HepG2 (cell line): Measurements from ENCODE around the gene CCDC126. TPM values are rescaled to one million over a fixed set of nuclear protein-coding genes. Genes with fewer than 3 reads are reported as not detected.

Source experiments
- ATAC-seq: fragments of 200-7000 bp; cut with Tn5 transposase; 3 replicates; pipeline ENCODE4 v1.9.1; 2020; ENCODE audit warnings: mild to moderate bottlenecking, moderate library complexity
- BruUV-seq: library from RNA; stranded (reverse); fragments of 400-500 nt; replicated peaks from 2 replicates; lab custom pipeline; 2021; lab: Mats Ljungman, UMichigan
- CTCF ChIA-PET: fragments of 300-600 bp; formaldehyde crosslinking; extraction: SDS; loops from one replicate; lab custom pipeline; 2021; ENCODE audit warnings: low total read pairs, inconsistent platforms, low intra/inter-chr PET ratio; lab: Yijun Ruan, JAX
- POLR2A ChIA-PET: fragments of 350-600 bp; sonication (Branson Sonifier 250); formaldehyde crosslinking; loops from one replicate; lab custom pipeline; 2020; ENCODE audit warnings: antibody characterized with exemption, inconsistent platforms; lab: Yijun Ruan, JAX
- DNase-seq: peaks from one replicate; pipeline ENCODE4 v3.0.0-alpha.2; 2015; ENCODE audit warnings: low spot score
- FAIRE-seq: peaks from 3 replicates; lab custom pipeline; 2011; peaks lifted over from hg19 to GRCh38; lab: Jason Lieb, UNC
- H2AFZ ChIP-seq: one replicate; pipeline ENCODE4 v1.6.1; 2011; ENCODE audit warnings: low read length, inconsistent platforms
- H3K27ac ChIP-seq: fragments of 300-600 bp; 3 replicates; pipeline ENCODE4 v1.8.0; 2011; ENCODE audit warnings: mixed run types, mild to moderate bottlenecking, mixed read lengths, low read length, inconsistent platforms; ENCODE audit not compliant: insufficient read depth; ENCODE audit errors: extremely low read length
- H3K27me3 ChIP-seq, 2 experiments: fragments of 200-600 bp in 1 of 2; 2 replicates in 1 of 2; 3 replicates in 1 of 2; pipeline versions ENCODE4 v1.6.0 to v1.8.0; 2011; ENCODE audit warnings: low read length in 2 of 2, mild to moderate bottlenecking in 2 of 2, moderate library complexity in 2 of 2, inconsistent platforms in 1 of 2; ENCODE audit not compliant: insufficient read depth in 2 of 2, control insufficient read depth in 1 of 2
- H3K36me3 ChIP-seq, 2 experiments: fragments of 200-600 bp in 1 of 2; replicated peaks in 1 of 2; 2 replicates in 1 of 2; 3 replicates in 1 of 2; pipeline versions ENCODE4 v1.5.1 to v1.8.0; 2011; ENCODE audit warnings: low read length in 2 of 2, inconsistent platforms in 1 of 2; ENCODE audit not compliant: insufficient read depth in 2 of 2, control insufficient read depth in 1 of 2
- H3K4me1 ChIP-seq: 2 replicates; pipeline ENCODE4 v1.5.1; 2012; ENCODE audit warnings: low read length, inconsistent platforms; ENCODE audit not compliant: insufficient read depth
- H3K4me2 ChIP-seq: 2 replicates; pipeline ENCODE4 v1.6.0; 2011; ENCODE audit warnings: low read depth, low read length, inconsistent platforms
- H3K4me3 ChIP-seq, 3 experiments: fragments of 200-600 bp in 1 of 3; sonication (generic), shearing (Covaris generic) in 1 of 3; replicated peaks in 1 of 3; 2 replicates each; pipeline ENCODE4 v1.5.1; 2011 to 2016; ENCODE audit warnings: low read length in 3 of 3, inconsistent platforms in 2 of 3, low read depth in 2 of 3, mild to moderate bottlenecking in 2 of 3, control low read depth in 1 of 3, mixed read lengths in 1 of 3; ENCODE audit not compliant: insufficient read depth in 1 of 3
- H3K79me2 ChIP-seq: one replicate; pipeline ENCODE4 v1.6.1; 2011; ENCODE audit warnings: low read length, inconsistent platforms; ENCODE audit not compliant: insufficient read depth
- H3K9ac ChIP-seq: 2 replicates; pipeline ENCODE4 v1.6.0; 2011; ENCODE audit warnings: mild to moderate bottlenecking, low read depth, low read length, inconsistent platforms; ENCODE audit not compliant: insufficient read depth
- H3K9me3 ChIP-seq: 2 replicates; pipeline ENCODE4 v1.5.1; 2012; ENCODE audit warnings: mild to moderate bottlenecking, low read length
- H4K20me1 ChIP-seq: 2 replicates; pipeline ENCODE4 v1.6.0; 2011; ENCODE audit warnings: inconsistent platforms, mild to moderate bottlenecking, low read length, moderate library complexity; ENCODE audit not compliant: insufficient read depth
- CBX2 ChIP-seq, 2 experiments: fragments of 200-600 bp in 1 of 2; sonication (generic); formaldehyde crosslinking in 1 of 2; IDR thresholded peaks; 2 replicates each; pipeline versions ENCODE4 v1.7.0 to v1.8.1; 2018 to 2022; ENCODE audit warnings: low read depth in 2 of 2, low read length in 1 of 2, mild to moderate bottlenecking in 1 of 2, missing genetic modification reagents in 1 of 2
- ELF4 ChIP-seq: sonication (generic); formaldehyde crosslinking; IDR thresholded peaks from 2 replicates; pipeline ENCODE4 v1.5.0; 2020; ENCODE audit warnings: missing genetic modification reagents, mild to moderate bottlenecking, moderate library complexity, borderline replicate concordance
- GTF2F1 ChIP-seq: fragments of 150-350 bp; IDR thresholded peaks from 2 replicates; pipeline ENCODE4 v1.6.1; 2014; ENCODE audit warnings: low read length
- HNRNPK ChIP-seq: fragments of 200-400 bp; formaldehyde crosslinking; IDR thresholded peaks from 2 replicates; pipeline ENCODE4 v1.6.1; 2018; ENCODE audit warnings: low read length, low read depth, moderate library complexity, mild to moderate bottlenecking; ENCODE audit not compliant: poor library complexity, severe bottlenecking
- ISL2 ChIP-seq: sonication (generic); formaldehyde crosslinking; IDR thresholded peaks from 2 replicates; pipeline ENCODE4 v1.5.0; 2020; ENCODE audit warnings: missing genetic modification reagents
- NR2F2 ChIP-seq: IDR thresholded peaks from 2 replicates; pipeline ENCODE4 v1.6.1; 2012; ENCODE audit warnings: low read depth, inconsistent platforms, borderline replicate concordance
- SPEN ChIP-seq: sonication (generic); formaldehyde crosslinking; IDR thresholded peaks from 2 replicates; pipeline ENCODE4 v1.5.1; 2020; ENCODE audit warnings: low read depth, mild to moderate bottlenecking, missing genetic modification reagents
- SUZ12 ChIP-seq: fragments of 150-350 bp; IDR thresholded peaks from 2 replicates; pipeline ENCODE4 v1.6.1; 2014; ENCODE audit warnings: low read depth, low read length
- TBP ChIP-seq: sonication (generic); formaldehyde crosslinking; IDR thresholded peaks from 2 replicates; pipeline ENCODE4 v1.5.0; 2020; ENCODE audit warnings: missing genetic modification reagents
- WGBS: methylation state at CpG from one replicate; pipeline ENCODE4 v1.1.6; 2017; ENCODE audit warnings: low lambda C conversion rate; 5-methylcytosine and 5-hydroxymethylcytosine counted together
- in situ Hi-C: cut with HindIII; loops from 2 replicates; pipeline ENCODE4 v1.10.0; 2017; ENCODE audit warnings: low pct_unique_long_range_greater_than_20kb; ENCODE audit not compliant: extremely low pct_ligation_motif_present
- intact Hi-C: fragments of 100-400 bp; cut with micrococcal nuclease; formaldehyde crosslinking; loops from one replicate; pipeline ENCODE4 v1.10.0; 2022; ENCODE audit not compliant: unreplicated experiment
- polyA plus RNA-seq, 8 experiments: library from polyadenylated mRNA; depleted of rRNA in 3 of 8; stranded (reverse) in 7 of 8; unstranded in 1 of 8; fragments of >200 nt; fragmentation: Illumina TruSeq in 4 of 8; extraction: Trizol in 4 of 8; gene quantifications; 2 replicates each; pipeline versions ENCODE4 v1.2.1 to v1.2.3, GENCODE V29; 2011 to 2016; ENCODE audit warnings: low read depth in 4 of 8, missing spikeins in 1 of 8, mixed read lengths in 1 of 8; ENCODE audit not compliant: insufficient read depth in 1 of 8
- total RNA-seq, 5 experiments: library from RNA; depleted of rRNA; stranded (reverse); fragments of >200 nt; fragmentation: Illumina TruSeq; extraction: Trizol; gene quantifications; 2 replicates each; pipeline ENCODE4 v1.2.3, GENCODE V29; 2016; ENCODE audit warnings: low read depth in 1 of 5
- TF ChIP-seq, protein P1 (sequence below): sonication (generic); formaldehyde crosslinking; IDR thresholded peaks from 2 replicates; pipeline ENCODE4 v1.5.0; 2020; ENCODE audit warnings: mild to moderate bottlenecking, missing genetic modification reagents, borderline replicate concordance
- TF ChIP-seq, protein P2 (sequence below): sonication (generic); formaldehyde crosslinking; IDR thresholded peaks from 2 replicates; pipeline ENCODE4 v1.4.0; 2020; ENCODE audit warnings: missing genetic modification reagents
- TF ChIP-seq, protein P3 (sequence below): IDR thresholded peaks from 2 replicates; pipeline ENCODE4 v1.6.1; 2016; ENCODE audit warnings: low read depth, borderline replicate concordance
- TF ChIP-seq, protein P4 (sequence below): sonication (generic); formaldehyde crosslinking; IDR thresholded peaks from 2 replicates; pipeline ENCODE4 v1.5.1; 2020; ENCODE audit warnings: mild to moderate bottlenecking, moderate library complexity, missing genetic modification reagents
- TF ChIP-seq, protein P5 (sequence below): IDR thresholded peaks from 2 replicates; pipeline ENCODE4 v1.6.1; 2012; ENCODE audit warnings: low read length, improper control_type of control experiment

Gene CCDC126
- total and polyA plus RNA-seq, 2 of the 13 experiments (the other 11 are each of a cell fraction or from before 2014, with no cell fraction given): 3.5 to 9.3 TPM

DNA sequence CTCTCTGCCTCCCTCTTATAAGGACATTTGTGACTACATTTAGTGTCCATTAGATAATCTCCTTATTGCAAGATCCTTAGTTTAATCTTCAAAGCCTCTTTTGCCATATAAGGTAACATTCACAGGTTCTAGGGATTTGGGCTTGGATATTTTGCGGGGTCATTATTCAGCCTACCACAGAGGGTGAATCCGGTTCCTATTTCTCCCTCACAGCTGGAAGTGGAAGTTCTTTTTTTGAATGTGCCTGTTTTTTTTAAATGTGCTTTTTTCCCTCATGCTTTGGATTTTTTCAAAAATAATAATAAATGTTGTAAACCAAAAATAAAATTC is 65.8 kb downstream of the CCDC126 start:
- Histone ChIP-seq H4K20me1 (no peaks in the 10 kb centered on the region), H3K27ac (no peak overlapping the region), H3K79me2 (no peaks in the 10 kb centered on the region), H3K27me3 (no peaks in the 10 kb centered on the region), H3K4me3 (no peak overlapping the region), H3K9ac (no peak overlapping the region), H3K4me1 (no peaks in the 10 kb centered on the region), H3K4me2 (no peak overlapping the region), H2AFZ (no peak overlapping the region), H3K9me3 (no peaks in the 10 kb centered on the region; the same call in 1 of the 2 replicates), H3K36me3 (no peaks in the 10 kb centered on the region)
- in situ Hi-C loops: no loop called here
- FAIRE-seq: no peak
- POLR2A ChIA-PET: no interaction called here
- CTCF ChIA-PET: no interaction called here
- DNase-seq: no peak
- intact Hi-C loops: no loop called here
- ATAC-seq: no peak
- no TSS peak for BruUV-seq
- 27% methylated on average over 2 of the region's 2 CpGs for WGBS
- TF ChIP-seq, protein P1, sequence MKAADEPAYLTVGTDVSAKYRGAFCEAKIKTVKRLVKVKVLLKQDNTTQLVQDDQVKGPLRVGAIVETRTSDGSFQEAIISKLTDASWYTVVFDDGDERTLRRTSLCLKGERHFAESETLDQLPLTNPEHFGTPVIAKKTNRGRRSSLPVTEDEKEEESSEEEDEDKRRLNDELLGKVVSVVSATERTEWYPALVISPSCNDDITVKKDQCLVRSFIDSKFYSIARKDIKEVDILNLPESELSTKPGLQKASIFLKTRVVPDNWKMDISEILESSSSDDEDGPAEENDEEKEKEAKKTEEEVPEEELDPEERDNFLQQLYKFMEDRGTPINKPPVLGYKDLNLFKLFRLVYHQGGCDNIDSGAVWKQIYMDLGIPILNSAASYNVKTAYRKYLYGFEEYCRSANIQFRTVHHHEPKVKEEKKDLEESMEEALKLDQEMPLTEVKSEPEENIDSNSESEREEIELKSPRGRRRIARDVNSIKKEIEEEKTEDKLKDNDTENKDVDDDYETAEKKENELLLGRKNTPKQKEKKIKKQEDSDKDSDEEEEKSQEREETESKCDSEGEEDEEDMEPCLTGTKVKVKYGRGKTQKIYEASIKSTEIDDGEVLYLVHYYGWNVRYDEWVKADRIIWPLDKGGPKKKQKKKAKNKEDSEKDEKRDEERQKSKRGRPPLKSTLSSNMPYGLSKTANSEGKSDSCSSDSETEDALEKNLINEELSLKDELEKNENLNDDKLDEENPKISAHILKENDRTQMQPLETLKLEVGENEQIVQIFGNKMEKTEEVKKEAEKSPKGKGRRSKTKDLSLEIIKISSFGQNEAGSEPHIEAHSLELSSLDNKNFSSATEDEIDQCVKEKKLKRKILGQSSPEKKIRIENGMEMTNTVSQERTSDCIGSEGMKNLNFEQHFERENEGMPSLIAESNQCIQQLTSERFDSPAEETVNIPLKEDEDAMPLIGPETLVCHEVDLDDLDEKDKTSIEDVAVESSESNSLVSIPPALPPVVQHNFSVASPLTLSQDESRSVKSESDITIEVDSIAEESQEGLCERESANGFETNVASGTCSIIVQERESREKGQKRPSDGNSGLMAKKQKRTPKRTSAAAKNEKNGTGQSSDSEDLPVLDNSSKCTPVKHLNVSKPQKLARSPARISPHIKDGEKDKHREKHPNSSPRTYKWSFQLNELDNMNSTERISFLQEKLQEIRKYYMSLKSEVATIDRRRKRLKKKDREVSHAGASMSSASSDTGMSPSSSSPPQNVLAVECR (CRISPR knock-in tag): no peak
- no peak for TF ChIP-seq CBX2 (IDR thresholded peaks at IDR 0.05; ENCODE audit: low read depth, low read length)
- TF ChIP-seq CBX2 (CRISPR knock-in tag; IDR thresholded peaks at IDR 0.05; ENCODE audit: low read depth): no peak
- TF ChIP-seq SUZ12: no peak
- no peak for TF ChIP-seq SPEN (CRISPR knock-in tag)
- no peak for TF ChIP-seq NR2F2
- TF ChIP-seq, protein P2, sequence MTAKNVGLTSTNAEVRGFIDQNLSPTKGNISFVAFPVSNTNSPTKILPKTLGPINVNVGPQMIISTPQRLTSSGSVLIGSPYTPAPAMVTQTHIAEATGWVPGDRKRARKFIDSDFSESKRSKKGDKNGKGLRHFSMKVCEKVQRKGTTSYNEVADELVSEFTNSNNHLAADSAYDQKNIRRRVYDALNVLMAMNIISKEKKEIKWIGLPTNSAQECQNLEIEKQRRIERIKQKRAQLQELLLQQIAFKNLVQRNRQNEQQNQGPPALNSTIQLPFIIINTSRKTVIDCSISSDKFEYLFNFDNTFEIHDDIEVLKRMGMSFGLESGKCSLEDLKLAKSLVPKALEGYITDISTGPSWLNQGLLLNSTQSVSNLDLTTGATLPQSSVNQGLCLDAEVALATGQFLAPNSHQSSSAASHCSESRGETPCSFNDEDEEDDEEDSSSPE (CRISPR knock-in tag): no peak
- TF ChIP-seq TBP (CRISPR knock-in tag): no peak
- TF ChIP-seq GTF2F1: no peak
- no peak for TF ChIP-seq ISL2 (CRISPR knock-in tag)
- TF ChIP-seq, protein P3, sequence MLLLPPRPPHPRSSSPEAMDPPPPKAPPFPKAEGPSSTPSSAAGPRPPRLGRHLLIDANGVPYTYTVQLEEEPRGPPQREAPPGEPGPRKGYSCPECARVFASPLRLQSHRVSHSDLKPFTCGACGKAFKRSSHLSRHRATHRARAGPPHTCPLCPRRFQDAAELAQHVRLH (CRISPR knock-in tag): no peak
- TF ChIP-seq HNRNPK: no peak
- TF ChIP-seq, protein P4, sequence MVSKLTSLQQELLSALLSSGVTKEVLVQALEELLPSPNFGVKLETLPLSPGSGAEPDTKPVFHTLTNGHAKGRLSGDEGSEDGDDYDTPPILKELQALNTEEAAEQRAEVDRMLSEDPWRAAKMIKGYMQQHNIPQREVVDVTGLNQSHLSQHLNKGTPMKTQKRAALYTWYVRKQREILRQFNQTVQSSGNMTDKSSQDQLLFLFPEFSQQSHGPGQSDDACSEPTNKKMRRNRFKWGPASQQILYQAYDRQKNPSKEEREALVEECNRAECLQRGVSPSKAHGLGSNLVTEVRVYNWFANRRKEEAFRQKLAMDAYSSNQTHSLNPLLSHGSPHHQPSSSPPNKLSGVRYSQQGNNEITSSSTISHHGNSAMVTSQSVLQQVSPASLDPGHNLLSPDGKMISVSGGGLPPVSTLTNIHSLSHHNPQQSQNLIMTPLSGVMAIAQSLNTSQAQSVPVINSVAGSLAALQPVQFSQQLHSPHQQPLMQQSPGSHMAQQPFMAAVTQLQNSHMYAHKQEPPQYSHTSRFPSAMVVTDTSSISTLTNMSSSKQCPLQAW: no peak
- TF ChIP-seq, protein P5, sequence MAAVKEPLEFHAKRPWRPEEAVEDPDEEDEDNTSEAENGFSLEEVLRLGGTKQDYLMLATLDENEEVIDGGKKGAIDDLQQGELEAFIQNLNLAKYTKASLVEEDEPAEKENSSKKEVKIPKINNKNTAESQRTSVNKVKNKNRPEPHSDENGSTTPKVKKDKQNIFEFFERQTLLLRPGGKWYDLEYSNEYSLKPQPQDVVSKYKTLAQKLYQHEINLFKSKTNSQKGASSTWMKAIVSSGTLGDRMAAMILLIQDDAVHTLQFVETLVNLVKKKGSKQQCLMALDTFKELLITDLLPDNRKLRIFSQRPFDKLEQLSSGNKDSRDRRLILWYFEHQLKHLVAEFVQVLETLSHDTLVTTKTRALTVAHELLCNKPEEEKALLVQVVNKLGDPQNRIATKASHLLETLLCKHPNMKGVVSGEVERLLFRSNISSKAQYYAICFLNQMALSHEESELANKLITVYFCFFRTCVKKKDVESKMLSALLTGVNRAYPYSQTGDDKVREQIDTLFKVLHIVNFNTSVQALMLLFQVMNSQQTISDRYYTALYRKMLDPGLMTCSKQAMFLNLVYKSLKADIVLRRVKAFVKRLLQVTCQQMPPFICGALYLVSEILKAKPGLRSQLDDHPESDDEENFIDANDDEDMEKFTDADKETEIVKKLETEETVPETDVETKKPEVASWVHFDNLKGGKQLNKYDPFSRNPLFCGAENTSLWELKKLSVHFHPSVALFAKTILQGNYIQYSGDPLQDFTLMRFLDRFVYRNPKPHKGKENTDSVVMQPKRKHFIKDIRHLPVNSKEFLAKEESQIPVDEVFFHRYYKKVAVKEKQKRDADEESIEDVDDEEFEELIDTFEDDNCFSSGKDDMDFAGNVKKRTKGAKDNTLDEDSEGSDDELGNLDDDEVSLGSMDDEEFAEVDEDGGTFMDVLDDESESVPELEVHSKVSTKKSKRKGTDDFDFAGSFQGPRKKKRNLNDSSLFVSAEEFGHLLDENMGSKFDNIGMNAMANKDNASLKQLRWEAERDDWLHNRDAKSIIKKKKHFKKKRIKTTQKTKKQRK: no peak
- TF ChIP-seq ELF4 (CRISPR knock-in tag): no peak
